Measurements from ENCODE around the gene CUBN.

CUBN gene

DNA sequence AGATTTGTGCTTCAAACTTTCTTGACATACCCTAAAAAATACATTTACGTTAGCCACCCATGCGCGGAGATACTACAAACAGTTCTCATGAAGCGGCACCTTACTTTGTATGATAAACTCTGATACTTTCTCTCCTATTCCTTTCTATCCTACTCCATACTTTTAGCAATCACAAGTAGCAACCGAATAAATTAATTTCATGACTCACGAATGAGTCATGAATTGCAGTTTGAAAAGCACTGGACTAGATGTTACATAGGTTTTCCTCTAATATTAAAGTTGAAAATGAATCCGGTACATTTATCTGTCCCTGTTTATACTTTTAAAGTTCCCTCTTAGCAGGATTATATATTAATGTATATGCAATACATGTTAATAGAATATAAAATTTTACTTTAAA is 67.6 kb downstream of the CUBN start (continued):
- TF ChIP-seq, protein P1, sequence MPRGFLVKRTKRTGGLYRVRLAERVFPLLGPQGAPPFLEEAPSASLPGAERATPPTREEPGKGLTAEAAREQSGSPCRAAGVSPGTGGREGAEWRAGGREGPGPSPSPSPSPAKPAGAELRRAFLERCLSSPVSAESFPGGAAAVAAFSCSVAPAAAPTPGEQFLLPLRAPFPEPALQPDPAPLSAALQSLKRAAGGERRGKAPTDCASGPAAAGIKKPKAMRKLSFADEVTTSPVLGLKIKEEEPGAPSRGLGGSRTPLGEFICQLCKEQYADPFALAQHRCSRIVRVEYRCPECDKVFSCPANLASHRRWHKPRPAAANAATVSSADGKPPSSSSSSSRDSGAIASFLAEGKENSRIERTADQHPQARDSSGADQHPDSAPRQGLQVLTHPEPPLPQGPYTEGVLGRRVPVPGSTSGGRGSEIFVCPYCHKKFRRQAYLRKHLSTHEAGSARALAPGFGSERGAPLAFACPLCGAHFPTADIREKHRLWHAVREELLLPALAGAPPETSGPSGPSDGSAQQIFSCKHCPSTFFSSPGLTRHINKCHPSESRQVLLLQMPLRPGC (tag by site-specific recombination; IDR thresholded peaks at IDR 0.05): no peak
- no peak for TF ChIP-seq ZNF155 (tag by site-specific recombination; IDR thresholded peaks at IDR 0.05)

DNA sequence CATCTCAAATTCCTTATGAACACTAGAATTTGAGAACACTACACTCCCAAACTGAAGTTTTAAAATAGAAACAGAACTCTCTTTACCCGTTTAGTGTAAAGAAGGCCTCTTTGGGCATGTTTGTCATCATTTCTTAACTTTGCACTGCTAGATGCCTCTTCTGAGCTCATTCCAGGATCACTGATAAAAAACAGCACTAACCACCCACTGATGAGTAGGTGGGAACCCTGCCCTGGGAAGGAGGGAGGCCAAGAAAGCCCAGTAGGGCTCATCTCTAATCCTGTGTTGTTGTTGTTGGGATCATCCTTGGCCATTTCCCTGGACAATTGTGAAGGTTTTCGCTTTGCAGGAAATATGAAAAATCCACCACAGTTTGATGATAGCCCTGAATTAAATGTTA is 68.2 kb downstream of the CUBN start:
- no peaks in the 10 kb centered on the region for H3K9me3 ChIP-seq (ENCODE audit: control insufficient read depth, insufficient read depth, low read depth, low read length)
- ChIA-PET CTCF (interaction anchor here (1.2 kb wide), 1 partner anchor 176 kb away, joined by 3 read pairs; no protein-coding TSS in a partner anchor), POLR2A (interaction anchor here (4.0 kb wide), 1 partner anchor 168 kb away, joined by 31 read pairs; no protein-coding TSS in a partner anchor)
- no peak overlapping the region for H3K27ac ChIP-seq (ENCODE audit: extremely low read depth, low read depth, low read length)
- no peaks in the 10 kb centered on the region for H3K36me3 ChIP-seq (ENCODE audit: control insufficient read depth in 2 of 2, insufficient read depth in 1 of 2, low read length in 2 of 2)
- H3K4me1 ChIP-seq (ENCODE audit: control insufficient read depth, insufficient read depth, low read length): peaks cover 27% of the 10 kb centered on the region
- TF ChIP-seq ZNF510 (tag by site-specific recombination; IDR thresholded peaks at IDR 0.05; ENCODE audit: insufficient replicate concordance): no peak
- no peak for TF ChIP-seq MZF1 (tag by site-specific recombination; IDR thresholded peaks at IDR 0.05; ENCODE audit: borderline replicate concordance)
- TF ChIP-seq, protein P2, sequence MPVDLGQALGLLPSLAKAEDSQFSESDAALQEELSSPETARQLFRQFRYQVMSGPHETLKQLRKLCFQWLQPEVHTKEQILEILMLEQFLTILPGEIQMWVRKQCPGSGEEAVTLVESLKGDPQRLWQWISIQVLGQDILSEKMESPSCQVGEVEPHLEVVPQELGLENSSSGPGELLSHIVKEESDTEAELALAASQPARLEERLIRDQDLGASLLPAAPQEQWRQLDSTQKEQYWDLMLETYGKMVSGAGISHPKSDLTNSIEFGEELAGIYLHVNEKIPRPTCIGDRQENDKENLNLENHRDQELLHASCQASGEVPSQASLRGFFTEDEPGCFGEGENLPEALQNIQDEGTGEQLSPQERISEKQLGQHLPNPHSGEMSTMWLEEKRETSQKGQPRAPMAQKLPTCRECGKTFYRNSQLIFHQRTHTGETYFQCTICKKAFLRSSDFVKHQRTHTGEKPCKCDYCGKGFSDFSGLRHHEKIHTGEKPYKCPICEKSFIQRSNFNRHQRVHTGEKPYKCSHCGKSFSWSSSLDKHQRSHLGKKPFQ (tag by site-specific recombination; IDR thresholded peaks at IDR 0.05): no peak
- TF ChIP-seq, protein P3, sequence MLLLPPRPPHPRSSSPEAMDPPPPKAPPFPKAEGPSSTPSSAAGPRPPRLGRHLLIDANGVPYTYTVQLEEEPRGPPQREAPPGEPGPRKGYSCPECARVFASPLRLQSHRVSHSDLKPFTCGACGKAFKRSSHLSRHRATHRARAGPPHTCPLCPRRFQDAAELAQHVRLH (tag by site-specific recombination; IDR thresholded peaks at IDR 0.05): no peak
- TF ChIP-seq, protein P4, sequence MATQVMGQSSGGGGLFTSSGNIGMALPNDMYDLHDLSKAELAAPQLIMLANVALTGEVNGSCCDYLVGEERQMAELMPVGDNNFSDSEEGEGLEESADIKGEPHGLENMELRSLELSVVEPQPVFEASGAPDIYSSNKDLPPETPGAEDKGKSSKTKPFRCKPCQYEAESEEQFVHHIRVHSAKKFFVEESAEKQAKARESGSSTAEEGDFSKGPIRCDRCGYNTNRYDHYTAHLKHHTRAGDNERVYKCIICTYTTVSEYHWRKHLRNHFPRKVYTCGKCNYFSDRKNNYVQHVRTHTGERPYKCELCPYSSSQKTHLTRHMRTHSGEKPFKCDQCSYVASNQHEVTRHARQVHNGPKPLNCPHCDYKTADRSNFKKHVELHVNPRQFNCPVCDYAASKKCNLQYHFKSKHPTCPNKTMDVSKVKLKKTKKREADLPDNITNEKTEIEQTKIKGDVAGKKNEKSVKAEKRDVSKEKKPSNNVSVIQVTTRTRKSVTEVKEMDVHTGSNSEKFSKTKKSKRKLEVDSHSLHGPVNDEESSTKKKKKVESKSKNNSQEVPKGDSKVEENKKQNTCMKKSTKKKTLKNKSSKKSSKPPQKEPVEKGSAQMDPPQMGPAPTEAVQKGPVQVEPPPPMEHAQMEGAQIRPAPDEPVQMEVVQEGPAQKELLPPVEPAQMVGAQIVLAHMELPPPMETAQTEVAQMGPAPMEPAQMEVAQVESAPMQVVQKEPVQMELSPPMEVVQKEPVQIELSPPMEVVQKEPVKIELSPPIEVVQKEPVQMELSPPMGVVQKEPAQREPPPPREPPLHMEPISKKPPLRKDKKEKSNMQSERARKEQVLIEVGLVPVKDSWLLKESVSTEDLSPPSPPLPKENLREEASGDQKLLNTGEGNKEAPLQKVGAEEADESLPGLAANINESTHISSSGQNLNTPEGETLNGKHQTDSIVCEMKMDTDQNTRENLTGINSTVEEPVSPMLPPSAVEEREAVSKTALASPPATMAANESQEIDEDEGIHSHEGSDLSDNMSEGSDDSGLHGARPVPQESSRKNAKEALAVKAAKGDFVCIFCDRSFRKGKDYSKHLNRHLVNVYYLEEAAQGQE (tag by site-specific recombination; IDR thresholded peaks at IDR 0.05): no peak
- peak; percentile 51 for TF ChIP-seq ZFHX2 (tag by site-specific recombination; conservative IDR thresholded peaks at IDR 0.05)
- no peak for TF ChIP-seq WT1 (tag by site-specific recombination; IDR thresholded peaks at IDR 0.05)
- TF ChIP-seq, protein P5, sequence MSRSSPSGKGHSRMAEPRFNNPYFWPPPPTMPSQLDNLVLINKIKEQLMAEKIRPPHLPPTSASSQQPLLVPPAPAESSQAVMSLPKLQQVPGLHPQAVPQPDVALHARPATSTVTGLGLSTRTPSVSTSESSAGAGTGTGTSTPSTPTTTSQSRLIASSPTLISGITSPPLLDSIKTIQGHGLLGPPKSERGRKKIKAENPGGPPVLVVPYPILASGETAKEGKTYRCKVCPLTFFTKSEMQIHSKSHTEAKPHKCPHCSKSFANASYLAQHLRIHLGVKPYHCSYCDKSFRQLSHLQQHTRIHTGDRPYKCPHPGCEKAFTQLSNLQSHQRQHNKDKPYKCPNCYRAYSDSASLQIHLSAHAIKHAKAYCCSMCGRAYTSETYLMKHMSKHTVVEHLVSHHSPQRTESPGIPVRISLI (tag by site-specific recombination; IDR thresholded peaks at IDR 0.05): no peak
- no peak for TF ChIP-seq ZNF2 (tag by site-specific recombination; IDR thresholded peaks at IDR 0.05)
- peak; percentile 46 for TF ChIP-seq EGR2 (tag by site-specific recombination; IDR thresholded peaks at IDR 0.05; ENCODE audit: low read depth)
- TF ChIP-seq ZNF10 (tag by site-specific recombination; IDR thresholded peaks at IDR 0.05): 0 out of 2 replicates have a peak, but pooled peaks have one; percentile 24
- TF ChIP-seq ZNF112 (tag by site-specific recombination; IDR thresholded peaks at IDR 0.05): no peak
- TF ChIP-seq ZNF560 (tag by site-specific recombination; IDR thresholded peaks at IDR 0.05; ENCODE audit: borderline replicate concordance): no peak
- no peak overlapping the region for H3K4me3 ChIP-seq (ENCODE audit: low read depth, low read length)

DNA sequence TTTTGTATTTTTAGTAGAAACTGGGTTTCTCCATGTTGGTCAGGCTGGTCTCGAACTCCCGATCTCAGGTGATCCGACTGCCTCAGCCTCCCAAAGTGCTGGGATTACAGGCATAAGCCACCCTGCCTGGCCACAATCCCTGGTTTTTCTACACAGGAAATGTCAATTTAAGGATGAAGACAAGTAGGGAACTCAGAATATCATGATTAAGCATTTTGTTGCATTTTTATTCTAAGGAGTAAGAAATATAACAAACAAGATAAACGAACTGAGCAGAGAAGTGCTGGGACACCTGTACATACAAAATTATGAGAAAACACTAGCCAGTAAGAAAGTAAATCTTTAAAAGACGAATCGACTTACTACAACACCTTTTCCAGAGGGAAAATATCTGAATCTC is 69.3 kb downstream of the CUBN start:
- Histone ChIP-seq H3K9me3 (ENCODE audit: control insufficient read depth, insufficient read depth, low read depth, low read length) (no peaks in the 10 kb centered on the region), H3K4me1 (ENCODE audit: control insufficient read depth, insufficient read depth, low read length) (peaks cover 27% of the 10 kb centered on the region), H3K4me3 (ENCODE audit: low read depth, low read length) (no peak overlapping the region), H3K27ac (ENCODE audit: extremely low read depth, low read depth, low read length) (no peak overlapping the region), H3K36me3 (ENCODE audit: control insufficient read depth in 2 of 2, insufficient read depth in 1 of 2, low read length in 2 of 2) (no peaks in the 10 kb centered on the region)
- CTCF ChIA-PET: no interaction called here
- POLR2A ChIA-PET: interaction anchor here (0.8 kb wide), 1 partner anchor 170 kb away, joined by 3 read pairs; no protein-coding TSS in a partner anchor
- TF ChIP-seq ZNF248 (tag by site-specific recombination; IDR thresholded peaks at IDR 0.05) (no peak), PRDM1 (tag by site-specific recombination; IDR thresholded peaks at IDR 0.05) (no peak), ZNF792 (tag by site-specific recombination; IDR thresholded peaks at IDR 0.05) (no peak), ZNF366 (tag by site-specific recombination; conservative IDR thresholded peaks at IDR 0.05) (no peak), MYNN (tag by site-specific recombination; IDR thresholded peaks at IDR 0.05; ENCODE audit: borderline replicate concordance) (no peak), GLI2 (tag by site-specific recombination; IDR thresholded peaks at IDR 0.05; ENCODE audit: borderline replicate concordance, low read depth) (no peak), ZFHX2 (tag by site-specific recombination; conservative IDR thresholded peaks at IDR 0.05) (no peak), ZSCAN30 (tag by site-specific recombination; IDR thresholded peaks at IDR 0.05) (no peak), BCL11A (tag by site-specific recombination; IDR thresholded peaks at IDR 0.05; ENCODE audit: low read depth) (no peak)
- TF ChIP-seq, protein P6, sequence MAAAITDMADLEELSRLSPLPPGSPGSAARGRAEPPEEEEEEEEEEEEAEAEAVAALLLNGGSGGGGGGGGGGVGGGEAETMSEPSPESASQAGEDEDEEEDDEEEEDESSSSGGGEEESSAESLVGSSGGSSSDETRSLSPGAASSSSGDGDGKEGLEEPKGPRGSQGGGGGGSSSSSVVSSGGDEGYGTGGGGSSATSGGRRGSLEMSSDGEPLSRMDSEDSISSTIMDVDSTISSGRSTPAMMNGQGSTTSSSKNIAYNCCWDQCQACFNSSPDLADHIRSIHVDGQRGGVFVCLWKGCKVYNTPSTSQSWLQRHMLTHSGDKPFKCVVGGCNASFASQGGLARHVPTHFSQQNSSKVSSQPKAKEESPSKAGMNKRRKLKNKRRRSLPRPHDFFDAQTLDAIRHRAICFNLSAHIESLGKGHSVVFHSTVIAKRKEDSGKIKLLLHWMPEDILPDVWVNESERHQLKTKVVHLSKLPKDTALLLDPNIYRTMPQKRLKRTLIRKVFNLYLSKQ (tag by site-specific recombination; IDR thresholded peaks at IDR 0.05; ENCODE audit: borderline replicate concordance): no peak
